Measurements from ENCODE around the gene SORCS2. TPM values are rescaled to one million over a fixed set of nuclear protein-coding genes. Genes with fewer than 3 reads are reported as not detected.

The SORCS2 gene
- total and polyA plus RNA-seq, 4 donors: 2.2 to 7.7 (median 2.5) TPM

- Histone ChIP-seq H3K9me3 (ENCODE audit: control insufficient read depth in 4 of 4, insufficient read depth in 3 of 4, low read length in 3 of 4) (peaks cover 0 to 2% (median 0%) of the 10 kb centered on the region in 4 donors), H3K4me1 (ENCODE audit: control insufficient read depth in 5 of 5, insufficient read depth in 5 of 5, low read length in 5 of 5) (peaks cover 0 to 15% (median 0%) of the 10 kb centered on the region in 5 donors), H3K27ac (ENCODE audit: low read depth in 1 of 2, low read length in 1 of 2) (no peak overlapping the region), H3K27me3 (ENCODE audit: control insufficient read depth in 3 of 3, insufficient read depth in 3 of 3, low read length in 2 of 3) (peaks cover 0 to 37% (median 2%) of the 10 kb centered on the region in 3 donors), H3K4me3 (no peak overlapping the region), H3K9ac (ENCODE audit: insufficient read depth in 1 of 2, low read length in 2 of 2) (no peak overlapping the region), H3K36me3 (ENCODE audit: control insufficient read depth in 4 of 4, insufficient read depth in 4 of 4, low read length in 4 of 4) (no peaks in the 10 kb centered on the region)
- DNase-seq: no peak
- ATAC-seq (ENCODE audit: insufficient read depth, low FRiP score): no peak
- 72 to 84% methylated on average over 4 of the region's 4 CpGs for WGBS, 2 donors
- TF ChIP-seq CTCF (IDR thresholded peaks at IDR 0.05; ENCODE audit: control extremely low read depth, extremely low read depth): no peak
Observed at GRCh38 chr4:7514789-7515188, 322.5 kb downstream of the SORCS2 start.

- H3K36me3 ChIP-seq (ENCODE audit: control insufficient read depth in 4 of 4, insufficient read depth in 4 of 4, low read length in 4 of 4): no peaks in the 10 kb centered on the region
- peaks cover 0 to 37% (median 2%) of the 10 kb centered on the region in 3 donors for H3K27me3 ChIP-seq (ENCODE audit: control insufficient read depth in 3 of 3, insufficient read depth in 3 of 3, low read length in 2 of 3)
- DNase-seq (no peak), ATAC-seq (ENCODE audit: insufficient read depth, low FRiP score) (no peak)
- peaks cover 0 to 15% (median 0%) of the 10 kb centered on the region in 5 donors for H3K4me1 ChIP-seq (ENCODE audit: control insufficient read depth in 5 of 5, insufficient read depth in 5 of 5, low read length in 5 of 5)
- H3K9me3 ChIP-seq (ENCODE audit: control insufficient read depth in 4 of 4, insufficient read depth in 3 of 4, low read length in 3 of 4): peaks cover 0 to 2% (median 0%) of the 10 kb centered on the region in 4 donors
- no peak overlapping the region for H3K27ac ChIP-seq (ENCODE audit: low read depth in 1 of 2, low read length in 1 of 2)
- H3K9ac ChIP-seq (ENCODE audit: insufficient read depth in 1 of 2, low read length in 2 of 2): no peak overlapping the region
- H3K4me3 ChIP-seq: no peak overlapping the region
- WGBS, 2 donors: 75 to 85% methylated on average over 14 of the region's 14 CpGs
- no peak for TF ChIP-seq CTCF (IDR thresholded peaks at IDR 0.05; ENCODE audit: control extremely low read depth, extremely low read depth)
Observed at GRCh38 chr4:7515390-7515902, 323.1 kb downstream of the SORCS2 start.

GRCh38 chr4:7516096-7516772, 323.9 kb downstream of the SORCS2 start:
- peaks cover 0 to 2% (median 0%) of the 10 kb centered on the region in 4 donors for H3K9me3 ChIP-seq (ENCODE audit: control insufficient read depth in 4 of 4, insufficient read depth in 3 of 4, low read length in 3 of 4)
- no peak overlapping the region for H3K9ac ChIP-seq (ENCODE audit: insufficient read depth in 1 of 2, low read length in 2 of 2)
- peaks cover 0 to 15% (median 0%) of the 10 kb centered on the region in 5 donors for H3K4me1 ChIP-seq (ENCODE audit: control insufficient read depth in 5 of 5, insufficient read depth in 5 of 5, low read length in 5 of 5)
- no peak for TF ChIP-seq CTCF (IDR thresholded peaks at IDR 0.05; ENCODE audit: control extremely low read depth, extremely low read depth)
- H3K27me3 ChIP-seq (ENCODE audit: control insufficient read depth in 3 of 3, insufficient read depth in 3 of 3, low read length in 2 of 3): peaks cover 3 to 36% (median 5%) of the 10 kb centered on the region in 3 donors
- H3K27ac ChIP-seq (ENCODE audit: low read depth in 1 of 2, low read length in 1 of 2): no peak overlapping the region
- 44 to 51% methylated on average over 16 of the region's 16 CpGs for WGBS, 2 donors
- DNase-seq (peak in 1 of 3 donors; percentile 6), ATAC-seq (ENCODE audit: insufficient read depth, low FRiP score) (no peak)
- no peaks in the 10 kb centered on the region for H3K36me3 ChIP-seq (ENCODE audit: control insufficient read depth in 4 of 4, insufficient read depth in 4 of 4, low read length in 4 of 4)
- no peak overlapping the region for H3K4me3 ChIP-seq
